HepG2 (cell line): ENCODE data around the gene PCED1B. TPM values are rescaled to one million over a fixed set of nuclear protein-coding genes. Genes with fewer than 3 reads are reported as not detected.

Experiments
- ATAC-seq: fragments of 200-7000 bp; cut with Tn5 transposase; 3 replicates; pipeline ENCODE4 v1.9.1; 2020; ENCODE audit warnings: mild to moderate bottlenecking, moderate library complexity
- BruUV-seq: library from RNA; stranded (reverse); fragments of 400-500 nt; replicated peaks from 2 replicates; lab custom pipeline; 2021; lab: Mats Ljungman, UMichigan
- CTCF ChIA-PET: fragments of 300-600 bp; formaldehyde crosslinking; extraction: SDS; loops from one replicate; lab custom pipeline; 2021; ENCODE audit warnings: low total read pairs, inconsistent platforms, low intra/inter-chr PET ratio; lab: Yijun Ruan, JAX
- POLR2A ChIA-PET: fragments of 350-600 bp; sonication (Branson Sonifier 250); formaldehyde crosslinking; loops from one replicate; lab custom pipeline; 2020; ENCODE audit warnings: antibody characterized with exemption, inconsistent platforms; lab: Yijun Ruan, JAX
- DNase-seq: peaks from one replicate; pipeline ENCODE4 v3.0.0-alpha.2; 2015; ENCODE audit warnings: low spot score
- FAIRE-seq: peaks from 3 replicates; lab custom pipeline; 2011; peaks lifted over from hg19 to GRCh38; lab: Jason Lieb, UNC
- H2AFZ ChIP-seq: one replicate; pipeline ENCODE4 v1.6.1; 2011; ENCODE audit warnings: low read length, inconsistent platforms
- H3K27ac ChIP-seq: fragments of 300-600 bp; 3 replicates; pipeline ENCODE4 v1.8.0; 2011; ENCODE audit warnings: mixed run types, mild to moderate bottlenecking, mixed read lengths, low read length, inconsistent platforms; ENCODE audit not compliant: insufficient read depth; ENCODE audit errors: extremely low read length
- H3K27me3 ChIP-seq, 2 experiments: fragments of 200-600 bp in 1 of 2; 2 replicates in 1 of 2; 3 replicates in 1 of 2; pipeline versions ENCODE4 v1.6.0 to v1.8.0; 2011; ENCODE audit warnings: low read length in 2 of 2, mild to moderate bottlenecking in 2 of 2, moderate library complexity in 2 of 2, inconsistent platforms in 1 of 2; ENCODE audit not compliant: insufficient read depth in 2 of 2, control insufficient read depth in 1 of 2
- H3K36me3 ChIP-seq, 2 experiments: fragments of 200-600 bp in 1 of 2; replicated peaks in 1 of 2; 2 replicates in 1 of 2; 3 replicates in 1 of 2; pipeline versions ENCODE4 v1.5.1 to v1.8.0; 2011; ENCODE audit warnings: low read length in 2 of 2, inconsistent platforms in 1 of 2; ENCODE audit not compliant: insufficient read depth in 2 of 2, control insufficient read depth in 1 of 2
- H3K4me1 ChIP-seq: 2 replicates; pipeline ENCODE4 v1.5.1; 2012; ENCODE audit warnings: low read length, inconsistent platforms; ENCODE audit not compliant: insufficient read depth
- H3K4me2 ChIP-seq: 2 replicates; pipeline ENCODE4 v1.6.0; 2011; ENCODE audit warnings: low read depth, low read length, inconsistent platforms
- H3K4me3 ChIP-seq, 3 experiments: fragments of 200-600 bp in 1 of 3; sonication (generic), shearing (Covaris generic) in 1 of 3; replicated peaks in 1 of 3; 2 replicates each; pipeline ENCODE4 v1.5.1; 2011 to 2016; ENCODE audit warnings: low read length in 3 of 3, inconsistent platforms in 2 of 3, low read depth in 2 of 3, mild to moderate bottlenecking in 2 of 3, control low read depth in 1 of 3, mixed read lengths in 1 of 3; ENCODE audit not compliant: insufficient read depth in 1 of 3
- H3K79me2 ChIP-seq: one replicate; pipeline ENCODE4 v1.6.1; 2011; ENCODE audit warnings: low read length, inconsistent platforms; ENCODE audit not compliant: insufficient read depth
- H3K9ac ChIP-seq: 2 replicates; pipeline ENCODE4 v1.6.0; 2011; ENCODE audit warnings: mild to moderate bottlenecking, low read depth, low read length, inconsistent platforms; ENCODE audit not compliant: insufficient read depth
- H3K9me3 ChIP-seq: 2 replicates; pipeline ENCODE4 v1.5.1; 2012; ENCODE audit warnings: mild to moderate bottlenecking, low read length
- H4K20me1 ChIP-seq: 2 replicates; pipeline ENCODE4 v1.6.0; 2011; ENCODE audit warnings: inconsistent platforms, mild to moderate bottlenecking, low read length, moderate library complexity; ENCODE audit not compliant: insufficient read depth
- FOSL2 ChIP-seq: sonication (generic); formaldehyde crosslinking; IDR thresholded peaks from 2 replicates; pipeline ENCODE4 v1.4.0; 2020; ENCODE audit warnings: missing genetic modification reagents
- GATAD1 ChIP-seq: IDR thresholded peaks from 2 replicates; pipeline ENCODE4 v1.6.1; 2016; ENCODE audit warnings: missing genetic modification reagents, missing compliant biosample characterization
- GTF2F1 ChIP-seq: fragments of 150-350 bp; IDR thresholded peaks from 2 replicates; pipeline ENCODE4 v1.6.1; 2014; ENCODE audit warnings: low read length
- KDM2A ChIP-seq: sonication (generic); formaldehyde crosslinking; IDR thresholded peaks from 2 replicates; pipeline ENCODE4 v1.4.0; 2020; ENCODE audit warnings: low read depth, missing genetic modification reagents, borderline replicate concordance
- MEIS2 ChIP-seq: sonication (generic); formaldehyde crosslinking; IDR thresholded peaks from 2 replicates; pipeline ENCODE4 v1.9.0; 2021; ENCODE audit warnings: mild to moderate bottlenecking, missing genetic modification reagents
- NFATC3 ChIP-seq: sonication (generic); formaldehyde crosslinking; IDR thresholded peaks from 2 replicates; pipeline ENCODE4 v1.5.1; 2020; ENCODE audit warnings: mild to moderate bottlenecking, missing genetic modification reagents
- NFYC ChIP-seq: IDR thresholded peaks from 2 replicates; pipeline ENCODE4 v1.6.1; 2016; ENCODE audit warnings: missing genetic modification reagents, missing compliant biosample characterization
- PRPF4 ChIP-seq: fragments of 200-400 bp; formaldehyde crosslinking; IDR thresholded peaks from 2 replicates; pipeline ENCODE4 v1.6.1; 2016; ENCODE audit warnings: low read length, low read depth; ENCODE audit not compliant: poor library complexity, severe bottlenecking
- REST ChIP-seq, 2 experiments: IDR thresholded peaks; 2 replicates each; pipeline ENCODE4 v1.6.1; 2011 to 2012; ENCODE audit warnings: low read length in 2 of 2, borderline replicate concordance in 1 of 2, low read depth in 1 of 2, mild to moderate bottlenecking in 1 of 2, moderate library complexity in 1 of 2
- SRSF9 ChIP-seq: fragments of 200-400 bp; formaldehyde crosslinking; IDR thresholded peaks from 2 replicates; pipeline ENCODE4 v1.6.1; 2018; ENCODE audit warnings: borderline replicate concordance, mild to moderate bottlenecking, low read depth, low read length; ENCODE audit not compliant: insufficient read depth, poor library complexity, severe bottlenecking
- THAP11 ChIP-seq: IDR thresholded peaks from 2 replicates; pipeline ENCODE4 v1.6.1; 2016; ENCODE audit warnings: missing biosample characterization, missing genetic modification reagents
- ZNF430 ChIP-seq: sonication (generic); formaldehyde crosslinking; IDR thresholded peaks from 2 replicates; pipeline ENCODE4 v1.9.0; 2021; ENCODE audit warnings: mild to moderate bottlenecking, missing genetic modification reagents
- ZNF589 ChIP-seq: sonication (generic); formaldehyde crosslinking; conservative IDR thresholded peaks from 2 replicates; pipeline ENCODE4 v1.8.0; 2022; ENCODE audit warnings: mild to moderate bottlenecking, moderate library complexity, missing genetic modification reagents
- WGBS: methylation state at CpG from one replicate; pipeline ENCODE4 v1.1.6; 2017; ENCODE audit warnings: low lambda C conversion rate; 5-methylcytosine and 5-hydroxymethylcytosine counted together
- in situ Hi-C: cut with HindIII; loops from 2 replicates; pipeline ENCODE4 v1.10.0; 2017; ENCODE audit warnings: low pct_unique_long_range_greater_than_20kb; ENCODE audit not compliant: extremely low pct_ligation_motif_present
- intact Hi-C: fragments of 100-400 bp; cut with micrococcal nuclease; formaldehyde crosslinking; loops from one replicate; pipeline ENCODE4 v1.10.0; 2022; ENCODE audit not compliant: unreplicated experiment
- polyA plus RNA-seq, 8 experiments: library from polyadenylated mRNA; depleted of rRNA in 3 of 8; stranded (reverse) in 7 of 8; unstranded in 1 of 8; fragments of >200 nt; fragmentation: Illumina TruSeq in 4 of 8; extraction: Trizol in 4 of 8; gene quantifications; 2 replicates each; pipeline versions ENCODE4 v1.2.1 to v1.2.3, GENCODE V29; 2011 to 2016; ENCODE audit warnings: low read depth in 4 of 8, missing spikeins in 1 of 8, mixed read lengths in 1 of 8; ENCODE audit not compliant: insufficient read depth in 1 of 8
- total RNA-seq, 5 experiments: library from RNA; depleted of rRNA; stranded (reverse); fragments of >200 nt; fragmentation: Illumina TruSeq; extraction: Trizol; gene quantifications; 2 replicates each; pipeline ENCODE4 v1.2.3, GENCODE V29; 2016; ENCODE audit warnings: low read depth in 1 of 5
- TF ChIP-seq, protein P1 (sequence below): sonication (generic); formaldehyde crosslinking; IDR thresholded peaks from 2 replicates; pipeline ENCODE4 v1.5.1; 2020; ENCODE audit warnings: mild to moderate bottlenecking, missing genetic modification reagents, moderate library complexity
- TF ChIP-seq, protein P2 (sequence below): sonication (generic); formaldehyde crosslinking; IDR thresholded peaks from 2 replicates; pipeline ENCODE4 v1.4.0; 2020; ENCODE audit warnings: missing genetic modification reagents, borderline replicate concordance

Gene PCED1B
- total and polyA plus RNA-seq, 2 of the 13 experiments (the other 11 are each of a cell fraction or from before 2014, with no cell fraction given) = 0.11 to 0.37 TPM

- BruUV-seq = no TSS peak
- no peaks in the 10 kb centered on the region for H3K9me3 ChIP-seq
- no peak for TF ChIP-seq ZNF430
- TF ChIP-seq FOSL2 = no peak
- no peak for TF ChIP-seq NFATC3 (CRISPR knock-in tag)
- TF ChIP-seq GTF2F1 = no peak
- TF ChIP-seq, protein P1, sequence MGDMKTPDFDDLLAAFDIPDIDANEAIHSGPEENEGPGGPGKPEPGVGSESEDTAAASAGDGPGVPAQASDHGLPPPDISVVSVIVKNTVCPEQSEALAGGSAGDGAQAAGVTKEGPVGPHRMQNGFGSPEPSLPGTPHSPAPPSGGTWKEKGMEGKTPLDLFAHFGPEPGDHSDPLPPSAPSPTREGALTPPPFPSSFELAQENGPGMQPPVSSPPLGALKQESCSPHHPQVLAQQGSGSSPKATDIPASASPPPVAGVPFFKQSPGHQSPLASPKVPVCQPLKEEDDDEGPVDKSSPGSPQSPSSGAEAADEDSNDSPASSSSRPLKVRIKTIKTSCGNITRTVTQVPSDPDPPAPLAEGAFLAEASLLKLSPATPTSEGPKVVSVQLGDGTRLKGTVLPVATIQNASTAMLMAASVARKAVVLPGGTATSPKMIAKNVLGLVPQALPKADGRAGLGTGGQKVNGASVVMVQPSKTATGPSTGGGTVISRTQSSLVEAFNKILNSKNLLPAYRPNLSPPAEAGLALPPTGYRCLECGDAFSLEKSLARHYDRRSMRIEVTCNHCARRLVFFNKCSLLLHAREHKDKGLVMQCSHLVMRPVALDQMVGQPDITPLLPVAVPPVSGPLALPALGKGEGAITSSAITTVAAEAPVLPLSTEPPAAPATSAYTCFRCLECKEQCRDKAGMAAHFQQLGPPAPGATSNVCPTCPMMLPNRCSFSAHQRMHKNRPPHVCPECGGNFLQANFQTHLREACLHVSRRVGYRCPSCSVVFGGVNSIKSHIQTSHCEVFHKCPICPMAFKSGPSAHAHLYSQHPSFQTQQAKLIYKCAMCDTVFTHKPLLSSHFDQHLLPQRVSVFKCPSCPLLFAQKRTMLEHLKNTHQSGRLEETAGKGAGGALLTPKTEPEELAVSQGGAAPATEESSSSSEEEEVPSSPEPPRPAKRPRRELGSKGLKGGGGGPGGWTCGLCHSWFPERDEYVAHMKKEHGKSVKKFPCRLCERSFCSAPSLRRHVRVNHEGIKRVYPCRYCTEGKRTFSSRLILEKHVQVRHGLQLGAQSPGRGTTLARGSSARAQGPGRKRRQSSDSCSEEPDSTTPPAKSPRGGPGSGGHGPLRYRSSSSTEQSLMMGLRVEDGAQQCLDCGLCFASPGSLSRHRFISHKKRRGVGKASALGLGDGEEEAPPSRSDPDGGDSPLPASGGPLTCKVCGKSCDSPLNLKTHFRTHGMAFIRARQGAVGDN (CRISPR knock-in tag) = no peak
- TF ChIP-seq, protein P2, sequence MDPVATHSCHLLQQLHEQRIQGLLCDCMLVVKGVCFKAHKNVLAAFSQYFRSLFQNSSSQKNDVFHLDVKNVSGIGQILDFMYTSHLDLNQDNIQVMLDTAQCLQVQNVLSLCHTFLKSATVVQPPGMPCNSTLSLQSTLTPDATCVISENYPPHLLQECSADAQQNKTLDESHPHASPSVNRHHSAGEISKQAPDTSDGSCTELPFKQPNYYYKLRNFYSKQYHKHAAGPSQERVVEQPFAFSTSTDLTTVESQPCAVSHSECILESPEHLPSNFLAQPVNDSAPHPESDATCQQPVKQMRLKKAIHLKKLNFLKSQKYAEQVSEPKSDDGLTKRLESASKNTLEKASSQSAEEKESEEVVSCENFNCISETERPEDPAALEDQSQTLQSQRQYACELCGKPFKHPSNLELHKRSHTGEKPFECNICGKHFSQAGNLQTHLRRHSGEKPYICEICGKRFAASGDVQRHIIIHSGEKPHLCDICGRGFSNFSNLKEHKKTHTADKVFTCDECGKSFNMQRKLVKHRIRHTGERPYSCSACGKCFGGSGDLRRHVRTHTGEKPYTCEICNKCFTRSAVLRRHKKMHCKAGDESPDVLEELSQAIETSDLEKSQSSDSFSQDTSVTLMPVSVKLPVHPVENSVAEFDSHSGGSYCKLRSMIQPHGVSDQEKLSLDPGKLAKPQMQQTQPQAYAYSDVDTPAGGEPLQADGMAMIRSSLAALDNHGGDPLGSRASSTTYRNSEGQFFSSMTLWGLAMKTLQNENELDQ (CRISPR knock-in tag) = no peak
- no peak for TF ChIP-seq REST (IDR thresholded peaks at IDR 0.05; ENCODE audit: borderline replicate concordance in 1 of 2, low read depth in 1 of 2, low read length in 2 of 2)
- no peak for TF ChIP-seq ZNF589 (CRISPR knock-in tag)
- no peak for TF ChIP-seq NFYC (CRISPR knock-in tag)
- TF ChIP-seq THAP11 (CRISPR knock-in tag) = no peak
- TF ChIP-seq PRPF4 = no peak
- no peak for TF ChIP-seq GATAD1 (CRISPR knock-in tag)
- TF ChIP-seq SRSF9 = no peak
- no peak for TF ChIP-seq MEIS2 (CRISPR knock-in tag)
- TF ChIP-seq KDM2A = no peak
- TF ChIP-seq, all 625 proteins: peak for 0
- FAIRE-seq (no peak), DNase-seq (no peak), ATAC-seq (no peak)
- Histone ChIP-seq H3K4me3 (no peak overlapping the region), H3K4me2 (no peak overlapping the region), H2AFZ (no peak overlapping the region), H3K4me1 (no peaks in the 10 kb centered on the region), H3K27me3 (peaks cover 0 to 11% of the 10 kb centered on the region in 2 experiments; a peak in 2 of 5 replicates), H3K79me2 (no peaks in the 10 kb centered on the region), H3K36me3 (no peaks in the 10 kb centered on the region), H3K27ac (no peak overlapping the region), H4K20me1 (no peaks in the 10 kb centered on the region), H3K9ac (no peak overlapping the region)
- intact Hi-C loops (no loop called here), in situ Hi-C loops (no loop called here)
- CTCF ChIA-PET = no interaction called here
- 24% methylated on average over 2 of the region's 2 CpGs for WGBS
- POLR2A ChIA-PET = no interaction called here
Observed at GRCh38 chr12:47111392-47111778, 32.0 kb downstream of the PCED1B start.
